ENCODE data around the gene GPC6. TPM values are rescaled to one million over a fixed set of nuclear protein-coding genes. Genes with fewer than 3 reads are reported as not detected.
"Not testable (repeated sequence)": the region's sequence is repeated elsewhere in the genome, so short reads cannot be mapped to it uniquely, and the experiment has no call there.

GPC6 gene
- polyA plus RNA-seq, 1 donor from 2014 or later, result 9.0 TPM

DNA sequence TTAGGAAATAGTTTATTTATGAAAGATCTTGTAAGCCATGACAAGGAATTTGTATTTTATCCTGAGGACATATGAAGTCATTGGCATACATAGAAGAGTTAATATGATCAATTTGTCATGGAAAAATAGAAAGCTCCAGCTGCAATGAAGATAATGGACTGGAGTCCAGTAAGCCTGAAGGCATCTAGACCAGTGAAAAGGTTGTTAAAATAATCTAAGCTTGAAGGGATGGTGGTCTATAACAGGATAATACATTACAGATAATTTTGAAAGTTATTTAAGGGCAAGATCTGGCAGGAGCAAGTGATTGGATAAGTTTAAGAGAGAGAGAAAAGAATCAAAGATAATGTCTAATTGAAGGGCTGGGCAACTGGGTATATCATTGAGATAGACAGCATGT, 224.2 kb downstream of the GPC6 start:
- H3K9me2 ChIP-seq (ENCODE audit: insufficient read depth, low read length), result no peaks in the 10 kb centered on the region
- no peaks in the 10 kb centered on the region for H4K20me1 ChIP-seq (ENCODE audit: insufficient read depth)
- H3K9ac ChIP-seq (ENCODE audit: low read length), result no peak overlapping the region
- H3K36me3 ChIP-seq (ENCODE audit: insufficient read depth, low read length), result no peaks in the 10 kb centered on the region
- H3F3A ChIP-seq (ENCODE audit: insufficient read depth, low read length, poor library complexity, severe bottlenecking), result no peaks in the 10 kb centered on the region
- H3K4me2 ChIP-seq (ENCODE audit: low read length), result no peak overlapping the region
- no peak overlapping the region for H3K27ac ChIP-seq (ENCODE audit: low read length)
- H3K79me2 ChIP-seq (replicated peaks; ENCODE audit: insufficient read depth, low read length), result no peaks in the 10 kb centered on the region
- H3K9me3 ChIP-seq (ENCODE audit: low read length), result no peaks in the 10 kb centered on the region
- H3K4me3 ChIP-seq (ENCODE audit: low read length), result no peak overlapping the region
- no peak overlapping the region for H2AFZ ChIP-seq (ENCODE audit: low read depth, low read length)
- no peak for TF ChIP-seq SMC3 (conservative IDR thresholded peaks at IDR 0.05; ENCODE audit: poor library complexity)
- TF ChIP-seq RAD21 (conservative IDR thresholded peaks at IDR 0.05), result no peak
- no peak for TF ChIP-seq MXI1 (conservative IDR thresholded peaks at IDR 0.05; ENCODE audit: poor library complexity, severe bottlenecking)
- no peak for TF ChIP-seq EZH2 (IDR thresholded peaks at IDR 0.05; ENCODE audit: borderline replicate concordance, insufficient read depth, low read length, poor library complexity, severe bottlenecking)
- no peak for TF ChIP-seq TAF1 (IDR thresholded peaks at IDR 0.05; ENCODE audit: low read depth)
- TF ChIP-seq, protein P1, sequence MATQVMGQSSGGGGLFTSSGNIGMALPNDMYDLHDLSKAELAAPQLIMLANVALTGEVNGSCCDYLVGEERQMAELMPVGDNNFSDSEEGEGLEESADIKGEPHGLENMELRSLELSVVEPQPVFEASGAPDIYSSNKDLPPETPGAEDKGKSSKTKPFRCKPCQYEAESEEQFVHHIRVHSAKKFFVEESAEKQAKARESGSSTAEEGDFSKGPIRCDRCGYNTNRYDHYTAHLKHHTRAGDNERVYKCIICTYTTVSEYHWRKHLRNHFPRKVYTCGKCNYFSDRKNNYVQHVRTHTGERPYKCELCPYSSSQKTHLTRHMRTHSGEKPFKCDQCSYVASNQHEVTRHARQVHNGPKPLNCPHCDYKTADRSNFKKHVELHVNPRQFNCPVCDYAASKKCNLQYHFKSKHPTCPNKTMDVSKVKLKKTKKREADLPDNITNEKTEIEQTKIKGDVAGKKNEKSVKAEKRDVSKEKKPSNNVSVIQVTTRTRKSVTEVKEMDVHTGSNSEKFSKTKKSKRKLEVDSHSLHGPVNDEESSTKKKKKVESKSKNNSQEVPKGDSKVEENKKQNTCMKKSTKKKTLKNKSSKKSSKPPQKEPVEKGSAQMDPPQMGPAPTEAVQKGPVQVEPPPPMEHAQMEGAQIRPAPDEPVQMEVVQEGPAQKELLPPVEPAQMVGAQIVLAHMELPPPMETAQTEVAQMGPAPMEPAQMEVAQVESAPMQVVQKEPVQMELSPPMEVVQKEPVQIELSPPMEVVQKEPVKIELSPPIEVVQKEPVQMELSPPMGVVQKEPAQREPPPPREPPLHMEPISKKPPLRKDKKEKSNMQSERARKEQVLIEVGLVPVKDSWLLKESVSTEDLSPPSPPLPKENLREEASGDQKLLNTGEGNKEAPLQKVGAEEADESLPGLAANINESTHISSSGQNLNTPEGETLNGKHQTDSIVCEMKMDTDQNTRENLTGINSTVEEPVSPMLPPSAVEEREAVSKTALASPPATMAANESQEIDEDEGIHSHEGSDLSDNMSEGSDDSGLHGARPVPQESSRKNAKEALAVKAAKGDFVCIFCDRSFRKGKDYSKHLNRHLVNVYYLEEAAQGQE (IDR thresholded peaks at IDR 0.05; ENCODE audit: borderline replicate concordance), result no peak
- TF ChIP-seq EP300 (conservative IDR thresholded peaks at IDR 0.05; ENCODE audit: poor library complexity, severe bottlenecking), result no peak
- no peak for TF ChIP-seq POLR2AphosphoS5 (IDR thresholded peaks at IDR 0.05)
- TF ChIP-seq, protein P2, sequence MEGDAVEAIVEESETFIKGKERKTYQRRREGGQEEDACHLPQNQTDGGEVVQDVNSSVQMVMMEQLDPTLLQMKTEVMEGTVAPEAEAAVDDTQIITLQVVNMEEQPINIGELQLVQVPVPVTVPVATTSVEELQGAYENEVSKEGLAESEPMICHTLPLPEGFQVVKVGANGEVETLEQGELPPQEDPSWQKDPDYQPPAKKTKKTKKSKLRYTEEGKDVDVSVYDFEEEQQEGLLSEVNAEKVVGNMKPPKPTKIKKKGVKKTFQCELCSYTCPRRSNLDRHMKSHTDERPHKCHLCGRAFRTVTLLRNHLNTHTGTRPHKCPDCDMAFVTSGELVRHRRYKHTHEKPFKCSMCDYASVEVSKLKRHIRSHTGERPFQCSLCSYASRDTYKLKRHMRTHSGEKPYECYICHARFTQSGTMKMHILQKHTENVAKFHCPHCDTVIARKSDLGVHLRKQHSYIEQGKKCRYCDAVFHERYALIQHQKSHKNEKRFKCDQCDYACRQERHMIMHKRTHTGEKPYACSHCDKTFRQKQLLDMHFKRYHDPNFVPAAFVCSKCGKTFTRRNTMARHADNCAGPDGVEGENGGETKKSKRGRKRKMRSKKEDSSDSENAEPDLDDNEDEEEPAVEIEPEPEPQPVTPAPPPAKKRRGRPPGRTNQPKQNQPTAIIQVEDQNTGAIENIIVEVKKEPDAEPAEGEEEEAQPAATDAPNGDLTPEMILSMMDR (IDR thresholded peaks at IDR 0.05; ENCODE audit: poor library complexity, severe bottlenecking), result no peak
- H3K27me3 ChIP-seq (ENCODE audit: insufficient read depth, low read depth, low read length), result no peaks in the 10 kb centered on the region

DNA sequence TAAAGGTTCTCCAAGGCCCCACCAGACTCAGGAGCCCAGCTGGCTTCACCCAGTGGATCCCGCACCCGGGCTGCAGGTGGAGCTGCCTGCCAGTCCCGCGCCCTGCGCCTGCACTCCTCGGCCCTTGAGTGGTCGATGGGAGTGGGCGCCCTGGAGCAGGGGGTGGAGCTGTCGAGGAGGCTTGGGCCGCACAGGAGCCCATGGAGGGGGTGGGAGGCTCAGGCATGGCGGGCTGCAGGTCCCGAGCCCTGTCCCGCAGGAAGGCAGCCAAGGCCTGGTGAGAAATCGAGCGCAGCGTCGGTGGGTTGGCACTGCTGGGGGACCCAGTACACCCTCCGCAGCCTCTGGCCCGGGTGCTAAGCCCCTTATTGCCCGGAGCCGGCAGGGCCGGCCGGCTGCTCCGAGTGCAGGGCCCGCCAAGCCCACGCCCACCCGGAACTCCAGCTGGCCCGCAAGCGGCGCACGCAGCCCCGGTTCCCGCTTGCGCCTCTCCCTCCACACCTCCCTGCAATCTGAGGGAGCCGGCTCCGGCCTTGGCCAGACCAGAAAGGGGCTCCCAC, 228.1 kb downstream of the GPC6 start:
- not testable (repeated sequence) for H3K9ac ChIP-seq (ENCODE audit: low read length); H2AFZ ChIP-seq (ENCODE audit: low read depth, low read length); H3K79me2 ChIP-seq (replicated peaks; ENCODE audit: insufficient read depth, low read length); H3K4me3 ChIP-seq (ENCODE audit: low read length); H4K20me1 ChIP-seq (ENCODE audit: insufficient read depth); H3K9me2 ChIP-seq (ENCODE audit: insufficient read depth, low read length); H3K9me3 ChIP-seq (ENCODE audit: low read length); H3K36me3 ChIP-seq (ENCODE audit: insufficient read depth, low read length); H3F3A ChIP-seq (ENCODE audit: insufficient read depth, low read length, poor library complexity, severe bottlenecking); H3K27me3 ChIP-seq (ENCODE audit: insufficient read depth, low read depth, low read length); H3K27ac ChIP-seq (ENCODE audit: low read length); H3K4me2 ChIP-seq (ENCODE audit: low read length)

DNA sequence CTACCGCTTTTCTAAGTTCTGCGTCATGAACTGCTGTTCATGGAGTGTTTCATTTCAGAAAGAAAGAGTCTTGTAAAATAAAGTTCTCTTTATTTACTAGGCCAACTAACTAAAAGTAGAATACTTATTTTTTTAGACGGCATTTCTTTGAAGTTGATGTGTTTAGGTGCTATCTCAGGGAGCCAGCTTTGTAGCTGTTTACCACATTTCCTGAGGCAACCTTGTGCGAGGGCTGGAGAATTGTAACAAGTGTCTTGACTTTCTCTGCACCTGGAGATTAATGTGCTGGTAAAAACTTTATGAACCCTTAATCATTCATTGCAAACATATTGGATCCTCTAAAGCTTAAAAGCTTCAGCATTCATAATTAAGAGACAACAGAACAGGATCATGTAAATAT, 229.3 kb downstream of the GPC6 start:
- no peak overlapping the region for H3K9ac ChIP-seq (ENCODE audit: low read length)
- H3F3A ChIP-seq (ENCODE audit: insufficient read depth, low read length, poor library complexity, severe bottlenecking), result no peaks in the 10 kb centered on the region
- TF ChIP-seq SMC3 (conservative IDR thresholded peaks at IDR 0.05; ENCODE audit: poor library complexity) (no peak), MXI1 (conservative IDR thresholded peaks at IDR 0.05; ENCODE audit: poor library complexity, severe bottlenecking) (no peak), TAF1 (IDR thresholded peaks at IDR 0.05; ENCODE audit: low read depth) (no peak), POLR2AphosphoS5 (IDR thresholded peaks at IDR 0.05) (no peak), RAD21 (conservative IDR thresholded peaks at IDR 0.05) (no peak), EP300 (conservative IDR thresholded peaks at IDR 0.05; ENCODE audit: poor library complexity, severe bottlenecking) (no peak), EZH2 (IDR thresholded peaks at IDR 0.05; ENCODE audit: borderline replicate concordance, insufficient read depth, low read length, poor library complexity, severe bottlenecking) (no peak)
- TF ChIP-seq, protein P1 (IDR thresholded peaks at IDR 0.05; ENCODE audit: borderline replicate concordance), result no peak
- TF ChIP-seq, protein P2 (IDR thresholded peaks at IDR 0.05; ENCODE audit: poor library complexity, severe bottlenecking), result no peak
- no peak overlapping the region for H3K27ac ChIP-seq (ENCODE audit: low read length)
- H3K4me3 ChIP-seq (ENCODE audit: low read length), result no peak overlapping the region
- no peaks in the 10 kb centered on the region for H3K9me3 ChIP-seq (ENCODE audit: low read length)
- no peaks in the 10 kb centered on the region for H3K36me3 ChIP-seq (ENCODE audit: insufficient read depth, low read length)
- no peak overlapping the region for H3K4me2 ChIP-seq (ENCODE audit: low read length)
- H2AFZ ChIP-seq (ENCODE audit: low read depth, low read length), result no peak overlapping the region
- no peaks in the 10 kb centered on the region for H3K9me2 ChIP-seq (ENCODE audit: insufficient read depth, low read length)
- H3K27me3 ChIP-seq (ENCODE audit: insufficient read depth, low read depth, low read length), result no peaks in the 10 kb centered on the region
- H4K20me1 ChIP-seq (ENCODE audit: insufficient read depth), result no peaks in the 10 kb centered on the region
- peaks cover 4% of the 10 kb centered on the region for H3K79me2 ChIP-seq (replicated peaks; ENCODE audit: insufficient read depth, low read length)

Data from neural cell (in vitro differentiated cells).